HT-29 (cell line): ENCODE measurements around the gene ARPC5L. TPM values are rescaled to one million over a fixed set of nuclear protein-coding genes. Genes with fewer than 3 reads are reported as not detected.
"Not testable (repeated sequence)": the region's sequence is repeated elsewhere in the genome, so short reads cannot be mapped to it uniquely, and the experiment has no call there.

Experiments
- DNase-seq: peaks from one replicate; pipeline ENCODE4 v3.0.0-alpha.2; 2015; ENCODE audit warnings: low spot score
- total RNA-seq: library from RNA; depleted of rRNA; stranded (reverse); fragments of >200 nt; shearing (Covaris generic); gene quantifications from 2 replicates; pipeline ENCODE4 v1.2.3, GENCODE V29; 2014

Gene ARPC5L
- total RNA-seq, 1 experiment from 2014 or later, result 76.1 TPM

DNA sequence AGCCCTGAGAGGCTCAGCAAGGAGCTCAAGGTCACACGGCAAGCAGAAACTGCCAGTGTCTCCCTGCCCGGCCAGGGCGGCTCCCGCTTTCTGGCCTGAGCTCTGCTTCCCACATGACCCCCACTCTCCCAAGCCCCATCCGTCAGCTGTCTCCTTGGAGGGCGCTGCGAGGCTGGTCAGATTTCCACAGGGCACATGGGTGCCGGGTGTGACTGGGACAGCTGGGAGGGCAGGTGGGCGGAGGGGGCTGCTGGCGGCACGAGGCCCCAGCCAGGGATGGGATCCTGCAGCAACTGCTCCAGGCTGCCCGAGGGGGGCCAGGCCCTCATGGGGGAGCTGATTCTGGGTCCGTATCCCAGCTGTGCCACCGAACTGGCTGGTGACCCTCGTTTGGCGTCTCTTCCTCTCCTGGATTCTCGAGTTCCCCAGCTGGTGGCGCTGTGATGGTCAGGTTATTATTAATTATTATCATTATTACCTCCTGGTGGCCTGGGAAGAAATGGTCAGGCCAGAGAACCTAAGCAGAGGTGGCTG lies 21.6 kb upstream of the ARPC5L start:
- no peak for DNase-seq

DNA sequence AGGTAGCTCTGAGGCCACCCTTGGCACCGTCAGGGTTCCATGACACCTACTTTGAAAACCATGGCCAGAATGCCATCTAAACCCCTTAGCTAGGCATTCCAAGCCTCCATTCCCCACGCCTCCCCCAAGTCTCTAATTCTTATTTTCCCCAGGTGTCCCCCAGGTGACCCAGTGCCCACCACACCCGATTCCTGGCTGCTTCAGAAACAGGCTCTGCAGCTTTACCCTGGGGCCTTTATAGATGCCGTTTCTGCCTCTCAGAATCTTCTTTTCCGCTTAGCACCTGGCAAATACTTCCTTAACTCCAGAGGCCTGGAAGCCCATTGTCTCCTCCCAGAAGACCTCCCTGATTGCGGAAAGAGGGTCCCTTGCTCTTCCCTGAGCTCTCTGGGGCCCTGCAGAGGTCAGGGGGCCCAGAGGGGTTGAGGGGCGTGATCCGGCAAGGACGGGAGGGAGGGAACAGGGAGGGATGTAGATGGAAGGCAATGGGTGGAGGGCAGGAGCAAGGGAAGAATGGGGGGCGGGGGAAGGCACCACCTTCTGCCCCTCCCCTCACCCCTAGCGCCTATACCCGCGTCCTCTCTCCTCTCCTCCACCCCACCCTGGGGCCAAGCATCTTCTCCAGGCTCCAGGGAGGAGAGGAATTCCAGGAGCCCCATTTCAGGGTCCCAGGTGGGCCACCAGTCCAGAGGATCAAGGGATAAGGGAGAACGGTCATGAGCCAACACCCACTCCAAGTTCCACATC lies 20.7 kb upstream of the ARPC5L start:
- no peak for DNase-seq

DNA sequence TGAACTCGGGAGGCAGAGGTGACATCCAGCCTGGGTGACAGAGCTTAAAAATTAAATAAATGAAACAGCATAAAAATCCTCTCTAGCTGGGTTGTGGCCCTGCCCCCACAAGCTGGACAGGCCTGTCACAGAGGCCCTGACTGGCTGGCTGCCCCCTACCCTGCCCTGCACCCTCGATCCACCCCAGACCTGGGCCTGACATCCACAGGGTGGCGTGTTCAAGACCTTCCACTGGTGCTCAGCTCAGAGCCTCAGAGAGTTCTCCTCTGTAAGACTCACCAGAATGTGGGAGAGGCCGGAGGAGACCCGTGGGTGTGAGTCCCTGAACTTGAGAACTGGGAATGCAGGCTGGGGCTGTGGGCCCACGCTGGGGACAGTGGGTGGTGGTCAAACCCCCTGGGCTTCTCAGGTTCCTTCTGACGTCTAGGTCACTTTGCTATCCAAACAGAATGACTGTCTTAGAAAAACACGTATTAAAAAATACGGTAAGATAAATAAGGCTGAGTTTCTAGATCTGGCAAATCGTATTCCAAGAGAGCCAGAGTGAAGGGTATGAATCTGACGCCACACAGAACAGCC lies 18.4 kb upstream of the ARPC5L start:
- no peak for DNase-seq

DNA sequence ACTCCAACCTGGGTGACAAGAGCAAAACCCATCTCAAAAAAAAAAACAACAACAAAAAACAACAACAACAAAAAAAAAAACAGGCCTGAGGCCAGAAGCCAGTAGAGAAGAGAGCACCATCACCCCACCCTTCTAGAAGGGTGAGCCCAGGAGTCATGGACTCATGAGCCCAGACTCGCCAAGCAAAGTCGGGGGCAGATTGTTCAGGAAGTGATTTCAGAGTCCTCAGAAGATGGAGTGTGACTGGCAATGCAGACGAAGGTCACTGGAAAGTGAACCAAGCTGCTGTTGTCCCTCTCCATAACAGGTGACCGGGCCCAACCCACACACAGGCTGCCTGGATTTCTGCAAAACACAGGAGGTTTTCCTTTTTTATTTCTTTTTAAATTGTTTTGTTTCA lies 17.6 kb upstream of the ARPC5L start:
- DNase-seq, result no peak

DNA sequence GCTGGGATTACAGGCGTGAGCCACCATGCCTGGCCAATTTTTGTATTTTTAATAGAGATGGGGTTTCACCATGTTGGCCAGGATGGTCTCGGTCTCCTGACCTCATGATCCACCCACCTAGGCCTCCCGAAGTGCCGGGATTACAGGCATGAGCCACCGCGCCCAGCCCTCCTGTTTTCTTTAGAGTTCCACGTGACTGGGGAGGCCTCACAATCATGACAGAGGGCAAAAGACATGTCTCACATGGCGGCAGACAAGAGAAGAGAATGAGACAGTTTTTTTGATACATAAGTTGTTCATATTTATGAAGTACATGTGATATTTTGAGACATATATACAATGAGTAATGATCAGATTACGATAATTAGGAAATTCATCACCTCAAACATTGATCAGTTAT lies 15.5 kb upstream of the ARPC5L start:
- DNase-seq, result not testable (repeated sequence)

DNA sequence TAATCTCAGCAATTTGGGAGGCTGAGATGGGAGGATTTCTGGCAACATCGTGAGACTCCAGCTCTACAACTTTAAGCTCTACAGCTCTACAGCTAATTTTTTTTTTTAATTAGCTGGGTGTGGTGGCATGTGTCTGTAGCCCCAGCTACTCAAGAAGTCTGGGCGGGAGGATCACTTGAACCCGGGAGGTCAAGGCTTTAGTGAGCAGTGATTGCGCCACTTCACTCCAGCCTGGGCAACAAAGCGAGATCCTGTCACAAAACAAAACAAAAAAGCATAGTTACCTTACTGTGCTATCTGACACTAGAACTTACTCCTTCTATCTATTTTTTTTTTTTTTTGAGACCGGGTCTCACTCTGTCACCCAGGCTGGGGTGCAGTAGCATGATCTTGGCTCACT lies 15.0 kb upstream of the ARPC5L start:
- no peak for DNase-seq

DNA sequence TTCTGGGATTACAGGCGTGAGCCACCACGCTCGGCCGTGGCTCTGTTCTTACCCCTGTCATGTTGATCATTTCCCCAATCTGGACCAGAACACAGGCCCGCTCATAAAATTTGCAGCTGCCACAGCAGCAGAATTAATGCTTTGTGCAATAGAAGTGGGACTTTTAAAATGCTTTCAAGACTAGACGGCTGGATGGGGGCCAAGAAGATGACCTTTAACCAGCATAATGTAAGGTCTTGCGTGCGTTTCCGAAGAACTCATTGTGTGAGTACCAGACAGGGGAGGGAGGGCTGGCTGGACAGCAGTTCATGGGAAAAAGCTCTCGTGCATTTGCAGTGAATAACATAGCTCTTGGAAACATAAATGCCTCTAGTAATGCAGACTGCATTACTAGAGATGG lies 12.1 kb upstream of the ARPC5L start:
- DNase-seq, result peak; percentile 47

DNA sequence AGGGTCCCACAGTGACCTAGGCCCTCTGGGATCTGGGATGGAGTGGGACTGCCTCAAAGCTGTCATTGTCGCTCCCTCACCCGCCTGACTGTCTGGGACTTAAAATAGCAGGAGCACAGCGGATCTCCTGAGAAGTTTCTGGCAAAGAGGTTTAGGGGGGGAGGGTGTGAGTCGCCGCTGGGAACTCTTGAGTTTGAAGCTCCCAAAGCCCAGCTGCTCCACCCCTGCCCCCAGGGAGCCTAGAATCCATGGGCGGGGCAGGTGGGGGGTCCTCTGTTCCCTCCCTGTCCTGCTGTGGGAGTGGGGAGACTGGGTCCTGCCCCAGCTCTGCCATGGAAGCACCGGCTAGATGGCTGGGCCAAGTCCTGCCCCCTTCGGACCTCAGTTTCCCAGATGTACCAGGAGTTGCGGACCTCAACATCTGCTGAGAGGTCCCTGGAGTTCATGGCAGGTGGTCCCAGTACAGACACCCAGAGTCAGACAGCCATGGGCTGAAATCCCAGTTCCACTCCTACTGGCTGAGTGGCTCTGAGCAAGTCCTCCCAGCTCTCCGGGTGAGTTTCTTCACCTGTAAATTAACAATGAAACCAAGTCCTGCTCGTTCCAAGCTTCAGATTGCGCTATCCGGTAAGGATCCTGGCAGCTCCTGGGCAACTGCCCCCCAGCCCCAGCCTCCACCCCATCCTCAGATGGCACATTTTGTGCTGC lies 9.7 kb upstream of the ARPC5L start:
- no peak for DNase-seq

DNA sequence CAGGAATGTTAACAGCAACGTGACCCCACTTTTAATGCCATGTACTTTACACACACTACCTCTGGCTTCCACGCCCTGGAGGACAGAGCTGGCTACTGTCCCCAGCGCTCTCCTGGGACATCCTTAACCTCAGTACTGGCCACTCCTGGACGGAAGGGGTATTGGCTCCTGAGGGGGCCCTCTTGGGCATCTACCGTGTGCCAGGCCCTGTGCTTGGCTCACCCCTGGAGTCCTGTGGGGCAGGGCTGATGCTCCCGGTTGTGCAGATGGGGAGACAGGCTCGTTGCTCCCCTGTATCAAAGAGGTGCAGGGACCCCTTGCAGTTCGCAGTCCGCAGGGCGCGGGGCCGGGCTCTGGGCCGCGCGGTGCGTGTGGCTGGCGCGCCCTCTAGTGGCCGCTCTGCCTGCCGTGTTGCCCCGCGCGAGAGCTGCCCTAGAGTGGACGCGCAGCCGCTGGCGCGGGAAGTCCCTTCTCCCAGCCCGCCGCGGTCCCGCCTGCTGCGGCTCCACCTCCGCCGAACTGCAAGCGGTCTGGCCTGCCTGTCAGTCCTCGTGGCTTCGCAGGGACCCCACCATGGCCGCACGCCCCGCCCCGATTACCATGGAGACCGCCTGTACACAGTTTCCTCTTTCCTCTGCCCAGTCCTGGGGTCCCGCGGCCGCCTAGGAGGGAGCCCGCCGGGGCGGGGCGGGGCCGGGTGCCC lies 8.9 kb upstream of the ARPC5L start, which contains the start of gene WDR38:
Gene WDR38 (plus strand): TSS at position 632 of the 703 bp plus-strand sequence. CDS start 72 bp downstream, outside the sequence.
- peak; percentile 86 for DNase-seq

DNA sequence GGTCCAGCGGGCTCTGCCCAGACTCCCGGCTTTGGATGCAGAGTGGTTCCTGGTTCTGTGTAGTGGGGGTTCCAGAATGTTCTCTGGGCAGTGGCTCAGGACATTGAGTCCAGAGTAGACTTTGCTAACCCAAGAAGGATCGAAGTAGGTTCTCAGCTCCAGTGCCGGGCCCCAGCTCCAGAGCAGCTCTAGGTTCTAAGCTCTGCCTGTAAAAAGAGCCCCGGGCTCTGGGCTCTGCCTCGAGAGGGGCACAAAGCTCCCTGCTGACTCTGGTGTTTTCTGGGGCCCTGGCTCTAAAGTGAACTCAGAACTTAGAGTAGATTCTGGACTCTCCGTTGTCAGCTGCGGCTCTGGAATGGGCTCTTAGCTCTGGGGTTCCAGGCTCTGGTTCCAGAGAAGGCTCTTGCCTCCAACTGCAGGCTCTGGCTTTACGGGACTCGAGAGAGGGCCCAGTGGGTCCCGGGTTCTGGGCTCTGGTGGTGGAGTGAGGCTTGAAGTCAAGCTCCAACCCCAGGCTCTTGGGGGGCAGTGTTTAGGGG lies 8.3 kb upstream of the ARPC5L start:
- no peak for DNase-seq

DNA sequence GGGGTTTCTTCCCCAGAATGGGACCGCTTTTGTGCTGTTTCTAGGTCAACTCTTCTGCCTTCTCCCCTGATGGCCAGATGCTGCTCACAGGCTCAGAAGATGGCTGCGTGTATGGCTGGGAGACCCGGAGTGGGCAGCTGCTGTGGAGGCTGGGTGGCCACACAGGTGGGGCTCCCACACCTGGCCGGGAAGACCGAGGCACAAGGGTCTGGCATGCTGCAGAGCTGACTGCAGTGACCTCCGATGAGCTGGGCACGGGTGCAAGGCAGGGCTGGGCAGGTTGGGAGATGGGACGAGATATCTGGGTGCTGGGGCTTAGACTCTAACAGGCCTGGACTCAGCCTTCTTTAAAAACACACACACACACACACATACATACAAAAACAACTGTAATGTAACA lies 7.8 kb upstream of the ARPC5L start:
- DNase-seq, result no peak

DNA sequence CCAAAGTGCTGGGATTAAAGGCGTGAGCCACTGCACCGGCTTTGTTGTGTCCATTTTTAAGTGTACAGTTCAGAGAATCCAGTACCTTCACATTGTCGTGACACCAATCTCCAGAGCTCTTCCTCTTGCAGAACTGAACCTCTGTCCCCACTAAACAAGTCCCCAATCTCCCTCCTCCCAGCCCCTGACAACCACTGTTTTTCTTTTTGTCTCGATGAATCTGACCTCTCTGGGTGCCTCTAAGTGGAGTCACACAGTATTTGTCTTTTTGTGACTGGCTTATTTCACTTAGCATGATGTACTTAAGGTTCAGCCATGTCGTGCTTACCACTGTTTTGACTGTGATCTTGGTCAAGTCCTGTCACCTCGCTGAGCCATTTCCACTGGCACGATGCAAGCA lies 7.1 kb upstream of the ARPC5L start:
- DNase-seq, result no peak

DNA sequence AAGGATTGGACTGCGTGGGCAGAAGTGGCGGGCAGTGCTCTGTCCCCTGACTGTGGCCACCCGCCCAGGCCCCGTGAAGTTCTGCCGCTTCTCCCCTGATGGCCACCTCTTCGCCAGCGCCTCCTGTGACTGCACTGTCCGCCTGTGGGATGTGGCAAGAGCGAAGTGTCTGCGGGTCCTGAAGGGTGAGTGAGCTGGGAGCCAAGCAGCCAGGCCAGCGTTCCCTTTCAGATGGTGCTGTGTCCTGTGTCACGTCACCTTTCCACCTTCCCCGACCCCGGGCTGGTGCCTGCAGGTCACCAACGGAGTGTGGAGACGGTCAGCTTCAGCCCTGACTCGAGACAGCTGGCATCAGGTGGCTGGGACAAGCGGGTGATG lies 6.4 kb upstream of the ARPC5L start:
- no peak for DNase-seq

DNA sequence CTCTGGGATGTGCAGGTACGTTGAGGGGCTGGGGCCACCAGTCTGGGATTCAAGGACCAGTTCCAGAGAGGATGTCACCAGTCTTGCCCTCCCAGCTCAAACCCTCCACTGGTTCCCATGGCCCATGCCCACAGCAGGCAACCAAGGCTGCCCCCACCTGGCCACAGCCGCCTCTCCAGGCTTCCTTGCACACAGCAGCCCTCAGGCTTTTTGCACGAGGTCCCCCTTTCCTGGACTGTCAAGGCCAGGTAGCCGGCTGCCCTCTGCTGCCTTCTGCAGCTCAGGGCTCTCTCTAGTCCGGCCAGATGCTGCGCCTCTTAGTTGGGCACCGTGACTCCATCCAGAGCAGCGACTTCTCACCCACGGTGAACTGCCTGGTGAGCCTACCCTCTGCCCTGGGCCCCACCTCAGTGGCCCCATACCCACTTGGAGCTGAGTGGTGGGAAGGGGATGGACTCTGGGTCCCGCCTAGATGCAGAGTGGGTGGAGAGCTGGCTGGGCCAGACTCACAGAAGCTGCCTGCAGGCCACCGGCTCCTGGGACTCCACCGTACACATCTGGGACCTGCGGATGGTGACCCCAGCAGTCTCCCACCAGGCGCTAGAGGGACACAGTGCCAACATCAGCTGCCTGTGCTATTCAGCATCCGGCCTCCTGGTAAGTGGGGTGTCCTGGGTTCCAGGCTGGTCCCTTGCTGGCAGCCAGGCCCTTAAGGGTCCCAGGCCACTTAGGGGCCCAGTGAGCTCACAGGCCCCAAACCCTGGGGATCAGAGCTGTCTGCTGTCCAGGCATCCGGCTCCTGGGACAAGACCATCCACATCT lies 5.8 kb upstream of the ARPC5L start:
- peak; percentile 60 for DNase-seq

DNA sequence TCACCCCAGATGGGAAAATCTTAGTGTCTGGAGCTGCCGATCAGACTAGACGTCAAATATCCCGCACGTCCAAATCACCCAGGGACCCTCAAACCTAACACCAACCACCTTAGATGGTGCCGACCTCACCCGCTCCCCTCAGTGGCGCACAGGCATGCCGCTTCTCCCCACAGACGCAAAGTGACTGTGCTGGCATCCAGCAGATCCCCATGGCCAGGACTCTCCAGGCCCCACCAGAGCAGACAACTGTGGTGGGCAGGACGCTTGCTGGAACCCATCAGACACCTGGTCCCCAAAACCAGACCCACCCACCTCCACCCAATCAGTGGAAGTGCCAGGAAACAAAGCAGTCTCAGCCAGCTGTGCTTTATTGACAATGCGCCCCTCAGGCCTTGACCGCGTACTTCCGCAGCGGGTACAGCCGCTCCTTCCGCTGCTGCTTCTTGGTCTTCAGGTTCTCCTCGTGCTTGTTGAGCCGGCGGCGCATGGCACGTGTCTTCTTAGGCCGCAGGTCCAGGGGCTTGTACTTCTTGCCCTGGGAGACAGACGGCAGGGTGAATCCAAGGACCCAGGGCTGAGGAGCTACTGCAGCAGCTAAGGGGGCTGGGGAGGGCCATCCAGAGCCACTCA lies 4.3 kb upstream of the ARPC5L start:
- no peak for DNase-seq

DNA sequence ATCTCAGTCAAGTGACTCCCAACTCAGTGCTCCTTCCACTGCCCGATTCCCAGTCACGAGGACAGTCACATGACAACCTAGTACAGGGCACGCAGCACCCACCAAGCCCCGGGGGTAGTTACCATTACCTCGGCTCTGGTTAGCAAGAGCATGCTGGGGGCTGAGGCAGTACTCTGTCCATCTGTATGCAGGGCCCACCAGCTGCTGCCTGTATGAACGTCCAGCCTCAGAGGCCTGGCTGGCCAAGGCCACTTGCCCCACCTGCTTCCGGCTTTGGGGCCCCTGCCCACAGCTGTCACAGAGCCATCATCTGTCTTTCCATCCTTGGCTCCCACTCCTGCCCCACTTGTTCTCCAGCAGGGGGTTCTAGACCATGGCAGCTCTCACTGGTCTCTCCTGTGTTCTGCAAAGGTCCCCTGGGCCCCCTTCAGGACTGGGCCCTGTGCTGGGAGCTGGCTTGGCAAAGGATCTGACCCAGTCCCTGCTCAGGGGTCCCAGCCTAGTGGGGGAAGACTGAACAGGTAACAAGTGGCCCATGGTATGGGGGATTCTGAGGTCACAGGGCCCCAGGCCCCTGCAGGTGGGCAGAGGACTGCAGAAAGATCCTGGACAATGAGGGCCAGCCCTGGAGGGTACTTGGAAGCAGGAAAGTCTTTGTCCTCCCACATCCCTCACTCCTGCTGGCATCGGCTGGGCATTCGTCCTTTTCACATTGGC lies 3.4 kb upstream of the ARPC5L start:
- DNase-seq, result no peak

DNA sequence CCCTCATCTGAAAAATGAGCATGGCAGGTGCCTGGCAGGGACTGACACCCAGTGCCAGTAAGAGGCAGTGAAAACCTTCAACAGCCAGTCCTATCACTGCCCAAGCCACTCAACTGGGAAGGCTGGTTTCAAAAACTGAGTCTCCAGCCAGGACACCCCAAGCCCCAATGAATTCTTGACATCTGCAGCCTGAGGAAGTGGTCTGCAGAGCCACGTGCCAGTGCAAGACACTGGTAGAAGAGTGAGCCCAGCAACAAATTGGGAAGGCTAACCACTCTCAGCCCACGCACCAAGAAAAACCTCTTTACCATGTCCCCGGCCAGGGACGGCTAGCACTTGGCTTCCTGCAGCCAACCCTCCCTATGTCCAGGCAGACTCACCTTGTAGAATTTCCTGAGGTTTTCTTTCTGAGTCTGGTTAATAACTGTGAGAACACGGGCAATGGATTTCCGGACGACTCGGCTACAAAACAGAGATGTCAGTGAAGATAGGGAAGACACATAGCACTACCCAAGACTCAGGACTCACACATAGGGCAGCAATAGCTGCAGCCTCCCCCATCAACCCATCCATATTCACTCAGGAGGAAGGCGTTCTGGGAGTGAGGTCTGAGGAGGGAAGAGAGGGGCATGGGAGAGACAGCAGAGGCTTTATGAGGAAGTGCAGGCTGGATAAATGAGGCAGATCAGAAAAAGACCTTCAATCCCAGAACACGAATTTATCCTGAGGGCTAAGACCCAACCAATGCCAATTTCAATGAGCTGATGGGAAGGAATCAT lies 1.9 kb upstream of the ARPC5L start:
- no peak for DNase-seq

DNA sequence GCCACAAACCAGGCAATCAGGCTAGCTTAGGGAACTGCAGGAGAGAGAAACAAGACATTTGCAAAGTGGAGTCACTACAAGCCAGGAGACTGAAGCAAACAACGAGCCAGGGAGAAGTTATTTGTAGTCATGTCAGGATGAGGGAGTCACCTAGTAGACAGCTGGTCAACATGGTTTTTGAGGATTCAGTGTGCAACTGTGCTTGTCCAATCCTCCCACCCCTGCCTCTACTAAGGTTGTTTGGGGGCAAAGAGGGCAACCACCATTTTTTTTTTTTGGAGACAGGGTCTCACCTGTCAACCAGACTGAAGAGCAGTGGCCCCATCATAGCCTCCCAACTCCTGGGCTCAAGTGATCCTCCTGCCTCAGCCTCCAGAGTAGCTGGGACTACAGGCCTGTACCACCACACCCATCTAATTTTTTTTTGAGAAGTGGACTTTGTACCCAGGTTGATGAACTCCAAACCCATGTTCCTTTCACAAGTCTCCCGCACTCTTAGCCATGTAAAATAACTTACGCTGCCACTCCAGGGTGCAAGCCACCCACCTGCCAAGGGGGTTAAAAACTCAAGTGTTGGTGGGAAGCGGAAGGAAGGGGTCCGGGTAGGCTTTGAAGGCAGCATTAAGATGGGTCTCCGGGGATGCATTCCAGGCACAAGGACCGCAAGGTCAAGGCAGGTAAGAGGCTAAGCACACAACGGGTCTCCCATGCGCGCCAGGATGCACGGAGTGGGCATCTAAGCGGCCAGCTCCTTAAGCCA lies 1.2 kb upstream of the ARPC5L start:
- no peak for DNase-seq
